GOT3 (cell line): ENCODE data around the gene DPYSL5.

Source experiments
- DNase-seq: peaks from one replicate; lab custom pipeline; 2025; ENCODE audit warnings: mixed read lengths; lab: John Stamatoyannopoulos, UW

The DPYSL5 gene

DNA sequence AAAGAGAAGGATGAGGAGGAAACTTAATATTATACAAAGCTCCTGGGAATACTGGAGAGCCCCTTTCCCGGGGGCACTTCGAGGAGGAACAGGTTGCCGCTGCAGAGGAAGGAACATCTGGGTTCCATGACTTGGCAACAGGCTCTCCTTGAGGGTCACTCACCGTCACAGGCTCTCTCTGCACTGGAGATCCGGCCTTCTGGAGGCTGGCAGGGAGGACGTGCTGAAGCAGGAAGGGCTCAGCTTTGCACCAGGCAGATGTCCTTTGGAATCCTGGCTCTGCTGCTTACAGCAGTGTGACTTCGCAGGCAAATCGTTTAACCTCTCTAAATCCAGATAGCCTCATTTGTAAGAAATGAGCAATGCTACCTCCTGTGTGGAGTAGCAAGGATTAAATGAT is 2.9 kb upstream of the DPYSL5 start:
- no peak for DNase-seq

DNA sequence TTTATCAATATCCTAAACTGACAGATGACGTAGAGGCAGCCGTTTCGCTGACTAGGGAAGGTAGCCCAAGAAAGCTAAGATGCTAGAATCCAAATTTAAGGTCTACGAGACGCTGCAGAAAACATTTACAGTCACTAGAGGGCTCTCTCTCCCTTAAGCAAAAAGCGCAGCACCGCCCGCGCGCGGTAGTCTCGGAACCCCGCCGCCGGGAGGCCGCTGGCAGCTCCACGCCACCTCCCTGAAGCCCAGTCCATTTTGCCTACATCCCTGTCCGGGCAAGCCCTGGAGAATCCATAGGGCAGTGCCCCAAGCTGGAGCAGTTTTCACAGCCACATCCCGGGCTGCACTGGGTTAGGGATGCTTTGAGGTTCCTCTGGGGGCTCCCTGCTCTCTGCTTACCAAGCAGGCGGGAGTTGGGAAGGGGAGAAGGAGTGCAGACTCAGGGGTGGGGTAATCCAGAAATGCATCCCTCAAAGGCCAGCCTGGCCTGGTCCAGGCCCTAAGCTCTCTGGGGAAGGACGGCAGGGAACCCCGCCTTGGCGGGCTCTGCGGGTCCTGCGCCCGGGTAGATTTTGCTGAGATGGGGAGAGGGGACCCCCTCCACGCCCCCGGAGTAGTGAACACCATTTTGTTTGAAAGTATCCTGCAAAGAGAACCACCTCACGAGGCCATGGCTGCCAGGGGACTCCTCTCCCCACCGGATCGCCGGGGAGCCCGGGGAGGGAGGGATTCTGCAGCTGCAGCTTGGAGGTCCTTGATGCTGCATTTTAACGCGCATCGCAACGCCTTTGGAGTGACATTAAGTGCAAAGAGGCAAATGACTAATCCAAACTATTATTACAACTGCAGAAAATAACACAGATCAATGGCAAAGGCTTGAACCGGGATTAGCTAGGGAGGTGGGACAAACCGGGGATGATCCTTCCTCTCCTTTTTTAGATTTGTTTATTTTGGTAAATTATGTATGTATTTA is 1.3 kb upstream of the DPYSL5 start:
- peak; percentile 25 for DNase-seq

DNA sequence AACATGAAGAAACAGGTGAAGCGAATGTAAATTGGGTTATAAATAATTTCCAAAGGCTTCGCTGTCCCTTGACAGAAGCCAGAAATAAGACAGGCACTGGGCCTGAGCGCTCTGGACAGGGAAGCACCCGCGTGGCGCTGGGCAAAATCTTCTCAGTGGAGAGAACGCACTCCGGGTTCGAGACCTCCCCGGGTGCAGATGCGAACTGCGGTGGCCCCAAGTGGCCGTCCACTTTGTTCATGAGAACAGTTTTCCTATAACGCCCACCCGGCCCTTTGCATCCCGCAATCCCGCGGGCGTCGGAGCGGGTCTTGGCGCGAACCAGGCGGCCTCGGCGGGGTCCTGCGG is 651 bp upstream of the DPYSL5 start:
- DNase-seq: no peak

DNA sequence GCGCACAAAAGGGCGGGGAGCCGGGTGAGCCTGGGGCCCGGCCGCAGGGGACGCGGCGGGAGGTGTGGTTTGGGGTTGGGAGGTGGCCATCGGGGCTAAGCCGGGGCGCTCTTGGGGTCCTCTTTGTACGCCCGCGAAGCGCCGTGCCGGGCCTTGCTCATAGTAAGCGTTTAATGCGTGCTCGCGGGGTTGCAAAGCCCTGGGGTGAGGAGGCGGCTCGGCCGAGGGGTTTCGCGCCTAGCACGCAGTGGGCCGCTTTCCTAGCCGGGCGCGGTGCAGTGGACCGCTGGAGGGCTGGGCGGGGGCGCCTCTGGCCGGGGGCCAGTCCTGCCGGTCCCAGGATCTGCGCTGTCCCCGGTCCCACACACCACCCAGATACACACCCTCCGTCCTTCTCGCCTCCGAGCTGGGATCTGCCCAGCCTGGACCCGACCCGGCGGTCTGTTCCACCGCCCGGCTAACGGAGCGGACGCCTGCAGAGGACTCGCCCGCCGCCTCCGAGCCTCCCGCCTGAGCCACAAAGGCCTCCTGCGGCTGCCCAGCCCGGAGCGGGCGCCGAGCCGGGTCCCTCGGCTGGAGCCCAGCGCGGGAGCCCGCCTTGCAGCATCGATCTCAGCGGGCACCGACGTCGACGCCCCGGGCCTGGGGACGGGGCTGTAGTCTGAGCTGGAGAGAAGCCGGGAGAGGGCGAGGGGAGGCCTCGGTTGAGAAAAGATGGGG is 564 bp downstream of the DPYSL5 start:
- no peak for DNase-seq

DNA sequence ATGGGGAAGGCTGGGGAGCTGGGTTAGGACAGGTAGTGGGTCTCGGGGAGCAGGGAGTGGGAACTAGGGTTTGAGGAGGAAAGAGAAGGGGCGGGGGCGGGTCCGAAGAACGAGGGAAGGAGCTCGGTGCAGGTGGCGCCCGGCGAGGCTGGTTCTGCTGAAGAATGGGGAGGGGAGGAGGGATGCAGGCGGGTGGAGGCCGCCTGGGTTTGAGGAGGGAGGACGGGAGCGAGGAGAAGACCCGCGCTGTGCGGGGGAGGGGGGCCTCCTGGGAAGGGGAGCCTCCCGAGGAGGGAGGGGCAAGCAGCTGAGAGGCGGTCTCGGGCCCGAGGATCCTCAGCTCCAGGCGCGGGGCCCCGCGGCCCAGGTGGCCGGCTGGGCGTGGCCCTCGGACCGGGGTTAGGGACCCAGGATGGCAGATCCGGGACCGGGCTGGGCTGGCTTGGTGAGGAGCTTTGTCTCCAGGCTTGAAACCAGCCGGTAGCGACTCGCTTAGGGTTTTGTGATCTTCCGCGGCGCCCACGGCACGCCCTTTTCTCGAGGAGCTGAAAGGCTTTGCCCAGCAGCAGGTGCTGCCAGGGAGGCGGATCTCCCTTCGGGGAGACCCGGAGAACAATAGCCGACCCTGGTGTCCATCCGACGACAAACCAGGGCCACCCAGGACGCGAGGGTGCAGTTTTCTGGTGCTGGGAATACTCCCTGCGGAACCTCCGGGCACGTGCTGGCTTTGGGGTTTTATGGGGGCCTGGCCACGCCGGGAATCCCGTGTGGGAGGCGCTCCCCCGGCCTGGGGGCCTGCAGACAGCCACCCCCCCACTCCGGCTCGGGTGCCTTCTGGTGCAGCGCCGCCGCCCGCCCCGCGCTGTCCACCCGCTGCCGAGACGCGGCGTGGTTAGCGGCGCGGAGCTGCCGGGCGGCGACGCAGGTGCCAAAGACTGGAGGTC is 1.4 kb downstream of the DPYSL5 start:
- DNase-seq: no peak

DNA sequence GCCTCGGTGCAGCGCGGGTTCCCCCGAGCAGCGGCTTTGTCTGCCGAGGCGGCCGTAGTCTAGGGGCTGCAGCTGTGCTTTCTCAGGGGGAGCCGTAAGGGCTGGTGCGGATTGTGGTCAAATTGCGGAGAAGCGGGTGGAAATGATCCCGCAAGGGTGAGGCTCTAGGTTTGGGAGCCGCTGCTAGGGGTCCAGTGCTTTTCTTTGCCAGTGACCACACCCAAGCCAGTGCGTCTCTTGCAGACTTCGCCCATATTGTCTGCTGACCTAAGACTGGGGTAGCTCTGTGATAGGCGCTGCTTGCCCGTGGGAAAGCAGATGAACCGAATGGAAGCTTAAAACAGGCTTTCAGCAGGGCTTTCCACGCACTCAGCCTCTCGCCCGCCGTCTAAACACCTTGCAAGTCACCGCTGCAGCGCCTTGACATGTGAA is 2.1 kb downstream of the DPYSL5 start:
- no peak for DNase-seq

DNA sequence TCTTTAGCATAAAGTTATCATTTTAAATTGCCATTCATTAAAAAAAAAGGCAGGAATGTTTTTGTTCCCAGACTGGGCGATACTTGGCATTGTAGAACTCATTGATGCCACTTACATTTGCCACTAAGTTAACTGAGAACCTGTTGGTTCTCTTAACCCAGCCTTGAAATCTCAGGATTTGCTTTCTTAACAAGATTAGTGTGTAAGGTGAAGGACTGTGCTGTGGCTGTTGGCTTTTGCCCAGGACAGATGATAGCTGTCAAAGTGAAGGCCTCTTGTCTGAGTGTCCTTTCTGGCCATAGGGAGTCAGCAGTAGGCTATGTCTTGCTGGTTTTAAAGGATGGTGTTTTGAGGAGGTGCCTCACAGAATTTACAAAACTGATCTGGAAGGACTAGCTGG is 2.6 kb downstream of the DPYSL5 start:
- no peak for DNase-seq

DNA sequence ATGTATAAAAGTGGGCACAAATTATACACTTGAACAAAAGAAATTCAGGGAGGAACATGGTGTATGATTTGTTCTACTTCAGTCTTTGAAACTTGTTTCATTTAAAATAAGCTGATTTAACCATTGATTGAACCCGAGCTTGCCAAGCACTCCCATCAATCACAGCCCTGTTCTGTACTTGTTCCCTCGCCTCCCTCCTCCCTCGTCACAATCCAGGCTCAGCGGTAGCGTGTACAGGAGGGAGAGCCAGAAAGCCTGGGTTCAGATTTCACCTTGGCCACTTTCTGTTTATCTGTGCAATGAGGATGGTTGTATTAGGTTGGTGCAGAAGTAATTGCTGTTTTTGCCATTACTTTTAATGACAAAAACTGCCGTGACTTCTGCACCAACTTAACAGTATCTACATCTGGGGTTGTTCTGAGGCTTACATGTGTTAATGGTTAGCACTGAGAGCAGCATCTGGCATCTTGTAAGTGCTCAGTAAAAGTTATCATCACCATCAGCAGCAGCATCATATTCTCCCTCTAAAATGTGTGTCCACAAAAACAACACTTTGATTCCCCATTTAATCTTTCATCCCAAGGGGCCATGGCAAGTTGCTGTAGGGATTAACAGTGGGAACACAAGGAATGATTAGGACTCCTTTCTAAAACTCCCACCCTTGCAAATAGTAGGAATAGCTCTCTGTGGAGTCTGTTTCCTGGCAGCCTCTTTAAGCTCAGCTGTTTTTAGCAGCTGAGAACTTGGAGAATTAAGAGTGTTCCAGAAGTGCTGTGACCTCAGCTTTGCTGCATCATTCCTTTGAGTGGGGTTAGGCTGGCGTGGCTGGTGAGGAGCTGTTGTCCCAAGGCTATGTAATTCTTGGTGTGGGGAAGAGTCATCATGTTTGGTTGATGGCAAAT is 4.7 kb downstream of the DPYSL5 start:
- DNase-seq: no peak

DNA sequence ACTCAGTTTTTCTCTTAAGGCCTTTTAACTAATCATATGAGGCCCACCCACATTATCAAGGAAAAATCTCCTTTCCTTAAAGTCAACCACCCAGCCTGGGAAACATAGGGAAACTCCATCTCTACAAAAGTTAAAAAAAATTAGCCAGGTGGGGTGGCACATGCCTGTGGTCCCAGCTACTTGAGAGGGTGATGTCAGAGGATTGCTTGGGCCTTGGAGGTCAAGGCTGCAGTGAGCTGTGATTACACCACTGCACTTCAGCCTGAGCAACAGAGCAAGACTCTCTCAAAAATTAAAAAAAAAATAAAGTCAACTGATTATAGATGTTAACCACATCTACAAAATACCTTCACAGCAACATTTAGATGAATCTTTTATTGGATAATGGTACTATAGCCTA is 5.8 kb downstream of the DPYSL5 start:
- DNase-seq: no peak

DNA sequence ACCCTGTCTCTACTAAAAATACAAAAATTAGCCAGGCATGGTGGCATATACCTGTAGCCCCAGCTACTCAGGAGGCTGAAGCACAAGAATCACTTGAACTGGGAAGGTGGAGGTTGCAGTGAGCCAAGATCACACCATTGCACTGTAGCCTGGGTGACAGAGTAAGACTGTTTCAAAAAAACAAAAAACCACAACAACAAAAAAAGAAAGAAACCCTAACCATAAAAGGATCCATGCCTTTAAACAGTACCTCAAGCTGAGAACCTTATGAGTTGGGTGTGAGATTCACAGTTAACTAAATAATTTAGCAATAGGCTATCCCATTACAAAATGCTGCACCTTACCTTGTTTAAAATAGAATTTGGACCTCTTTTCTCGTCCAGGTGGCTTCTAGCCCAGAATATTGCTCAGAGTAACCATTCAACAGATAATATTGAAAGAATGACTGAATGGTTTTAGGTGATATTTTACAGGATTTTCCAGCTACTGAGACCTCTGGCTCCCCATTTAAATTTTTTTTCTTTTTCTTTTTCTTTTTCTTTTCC is 6.4 kb downstream of the DPYSL5 start:
- no peak for DNase-seq

DNA sequence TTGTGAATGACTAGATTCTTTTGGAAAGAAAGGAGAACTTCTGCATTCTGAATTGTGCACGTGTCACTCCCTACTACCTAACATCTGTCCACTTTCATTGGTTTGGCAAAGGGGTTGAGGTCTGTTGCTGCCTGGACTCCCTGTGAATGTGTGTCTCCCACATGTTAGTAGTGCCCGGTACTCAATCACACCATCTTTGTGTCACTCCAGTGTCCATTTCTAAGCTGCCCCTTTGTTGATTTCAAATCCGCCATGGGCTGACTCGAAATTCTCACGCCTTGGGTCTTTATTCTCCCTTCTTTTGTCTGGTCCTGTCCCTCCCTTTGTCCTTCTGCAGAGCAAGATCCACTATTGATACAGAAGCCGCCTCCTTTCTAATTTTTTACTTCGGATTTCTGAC is 7.5 kb downstream of the DPYSL5 start:
- DNase-seq: no peak

DNA sequence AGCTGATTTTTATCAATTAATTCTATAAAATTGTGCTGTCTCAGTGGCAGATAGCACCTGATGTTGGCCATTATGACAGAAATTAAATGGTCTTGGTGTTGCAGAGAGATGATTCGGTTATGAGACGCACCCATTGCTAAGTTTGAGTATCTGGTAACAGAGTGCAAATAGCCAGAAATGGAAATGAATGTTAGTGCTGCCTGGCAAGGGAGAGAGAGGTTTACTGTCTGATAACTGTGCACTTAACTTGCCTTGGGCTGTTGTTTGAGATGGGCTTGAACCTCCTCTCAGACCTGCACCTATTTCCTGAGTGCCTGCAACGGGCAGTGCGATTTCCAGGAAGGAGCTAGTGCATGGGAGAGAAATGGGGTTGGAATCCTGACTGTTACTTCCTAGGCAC is 11.7 kb downstream of the DPYSL5 start:
- no peak for DNase-seq

DNA sequence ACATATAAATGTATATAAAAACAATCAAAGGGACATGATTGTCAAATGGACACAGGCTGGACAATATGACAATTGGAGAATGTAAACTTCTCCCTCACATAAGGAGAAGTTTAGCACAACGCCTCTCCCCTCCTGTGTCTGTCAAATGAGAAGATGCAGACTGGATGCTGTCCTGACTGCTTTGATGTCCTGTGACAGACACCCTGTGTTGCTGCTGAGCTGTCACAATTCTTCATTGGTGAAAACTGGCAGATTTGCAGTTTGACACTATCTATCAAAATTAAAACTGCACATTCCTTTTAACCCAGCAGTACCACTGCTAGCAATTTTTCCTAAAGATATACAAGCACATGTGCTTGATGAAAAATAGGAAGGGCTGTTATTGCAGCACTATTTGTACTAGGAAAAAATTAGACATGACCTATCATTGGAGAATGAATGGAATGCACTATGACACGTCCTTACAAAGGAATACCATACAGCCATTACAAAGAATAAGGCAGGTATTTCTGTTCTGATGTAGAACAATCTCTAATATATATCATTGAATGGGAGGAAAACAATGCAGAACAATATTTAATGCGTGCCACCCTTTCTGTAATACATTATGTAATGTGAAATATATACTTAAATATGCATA is 12.4 kb downstream of the DPYSL5 start:
- no peak for DNase-seq

DNA sequence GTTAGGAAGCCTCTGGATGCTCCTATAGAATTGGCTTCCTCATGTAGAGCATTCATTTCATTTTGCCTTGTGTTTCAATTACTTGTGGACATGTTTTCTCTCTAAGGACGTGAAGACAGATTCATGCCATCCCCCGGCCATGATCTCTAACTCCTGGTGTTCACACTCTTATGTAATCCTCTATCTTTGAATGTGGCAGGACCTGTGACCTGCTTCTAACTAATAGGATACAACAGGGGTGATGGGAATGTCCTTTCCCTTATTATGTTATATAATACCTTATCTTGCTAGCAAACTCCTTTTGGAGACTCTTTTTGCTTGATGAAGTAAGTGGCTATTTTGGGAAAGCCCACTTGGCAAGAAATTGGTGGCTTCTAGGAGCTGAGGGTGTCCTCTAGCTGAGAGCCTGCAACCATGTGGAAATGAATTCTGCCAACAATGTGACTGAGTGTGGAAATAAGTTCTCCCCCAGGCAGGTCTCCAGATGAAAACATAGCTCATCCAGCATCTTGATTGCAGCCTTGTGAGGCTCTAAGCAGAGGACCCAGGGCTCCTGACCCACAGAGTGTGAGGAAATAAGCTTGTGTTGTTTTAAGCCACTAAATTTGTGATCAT is 13.8 kb downstream of the DPYSL5 start:
- no peak for DNase-seq

DNA sequence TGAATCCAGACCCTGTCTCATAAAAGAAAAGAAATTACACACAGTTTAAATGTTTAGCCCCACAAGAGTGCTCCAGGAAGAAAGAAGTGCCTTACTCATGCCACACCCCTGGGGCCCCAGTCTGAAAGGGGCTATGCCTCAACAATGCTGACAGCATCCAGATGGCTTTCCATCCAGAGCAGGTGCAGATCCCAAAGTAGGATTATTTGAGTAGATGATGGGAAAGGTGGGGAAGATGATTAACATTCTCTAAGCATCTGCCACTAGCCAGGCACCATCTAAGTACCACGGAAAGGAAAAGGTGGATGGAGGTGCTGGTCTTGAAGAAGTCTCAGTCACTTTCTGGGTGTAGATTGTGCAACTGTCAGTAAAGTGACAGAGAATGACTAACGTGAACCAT is 16.3 kb downstream of the DPYSL5 start:
- DNase-seq: no peak

DNA sequence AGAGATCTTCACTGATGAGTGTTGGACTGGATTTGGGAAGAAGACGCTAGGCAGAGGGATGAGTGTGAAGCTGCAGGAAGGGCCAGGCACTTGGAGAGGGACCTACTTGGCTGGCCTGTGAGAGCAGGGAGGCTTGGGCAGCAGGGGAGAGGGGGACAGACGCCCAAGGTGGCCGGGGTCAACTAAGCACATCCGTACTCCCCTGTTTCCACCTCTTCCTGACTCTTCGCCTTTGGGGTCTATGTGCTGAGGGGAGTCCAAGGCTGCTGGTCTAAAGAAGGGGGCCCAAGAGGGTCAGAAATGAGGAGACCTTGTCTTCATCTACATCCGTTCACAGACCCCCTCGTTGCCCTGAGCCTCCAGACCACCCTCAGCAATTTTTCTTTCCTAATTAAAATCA is 16.7 kb downstream of the DPYSL5 start:
- no peak for DNase-seq

DNA sequence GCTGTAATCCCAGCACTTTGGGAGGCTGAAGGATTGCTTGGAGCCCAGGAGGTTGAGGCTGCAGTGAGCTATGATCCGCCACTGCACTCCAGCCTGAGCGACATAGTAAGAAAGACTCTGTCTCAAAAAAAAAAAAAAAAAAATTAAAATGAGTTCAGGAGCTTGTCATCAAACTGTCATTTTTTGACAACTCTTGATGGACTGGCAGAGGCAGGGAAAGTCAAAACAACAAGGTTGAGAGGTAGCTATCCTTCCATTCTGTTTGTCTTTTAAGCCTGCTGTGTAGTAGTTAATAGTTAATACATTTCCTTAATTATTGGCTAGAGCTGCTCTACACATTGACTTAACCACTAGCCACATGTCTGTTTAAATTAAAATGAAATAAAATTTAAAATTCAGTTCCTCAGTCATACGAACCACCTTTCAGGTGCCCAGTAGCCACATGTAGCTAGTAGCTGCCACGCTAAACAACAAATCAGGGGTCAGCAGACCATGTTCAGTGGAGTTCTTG is 22.7 kb downstream of the DPYSL5 start:
- DNase-seq: no peak

DNA sequence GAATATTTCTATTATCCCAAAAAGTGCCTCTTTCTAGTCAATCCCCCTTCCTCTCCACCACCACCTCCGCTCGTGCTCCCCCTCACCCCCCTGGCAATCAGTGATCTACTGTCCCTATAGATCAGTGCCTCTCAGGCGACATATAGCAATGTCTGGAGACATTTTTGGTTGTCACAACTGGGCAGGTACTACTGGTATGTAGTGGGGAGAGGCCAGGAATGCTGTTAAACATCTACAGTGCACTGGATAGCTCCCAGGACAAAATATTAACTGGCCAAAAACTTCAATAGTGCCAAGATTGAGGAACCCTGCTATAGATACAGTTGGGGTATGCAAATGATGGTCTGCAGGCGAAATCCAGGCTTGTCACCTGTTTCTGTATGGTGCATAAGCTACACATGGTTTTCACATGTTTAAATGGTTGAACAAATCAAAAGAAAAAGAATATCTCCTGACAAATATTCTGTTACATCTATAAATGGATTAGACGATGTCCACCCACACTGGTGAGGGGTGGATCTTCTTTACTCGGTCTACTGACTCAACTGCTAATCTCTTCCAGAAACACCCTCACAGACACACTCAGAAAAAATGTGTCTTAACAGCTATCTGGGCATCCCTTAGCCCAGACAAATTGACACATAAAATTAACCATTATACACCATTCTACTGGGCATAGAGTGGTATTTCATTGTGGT is 25.5 kb downstream of the DPYSL5 start:
- no peak for DNase-seq

DNA sequence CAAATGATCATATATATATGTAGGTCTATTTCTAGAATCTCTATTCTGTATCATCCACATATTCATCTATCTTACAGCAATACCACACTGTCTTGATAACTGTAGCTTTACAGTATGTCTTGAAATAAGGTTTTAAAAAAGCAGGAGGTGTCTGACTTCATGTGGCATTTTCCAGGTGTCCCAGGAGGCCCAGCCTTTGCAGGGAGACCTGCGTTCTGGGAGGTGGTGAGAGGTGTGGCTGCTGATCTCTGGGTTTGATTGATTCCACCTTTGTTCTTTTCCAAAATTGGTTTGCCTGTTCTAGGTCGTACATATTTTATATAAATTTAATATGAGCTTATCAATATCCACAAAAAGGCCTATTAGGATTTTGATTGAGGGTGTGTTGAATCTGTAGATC is 26.6 kb downstream of the DPYSL5 start:
- no peak for DNase-seq
